SH-SY5Y (cell line): ENCODE data around the gene F9.

ENCODE experiments used
- GATA2 ChIP-seq: IDR thresholded peaks from 2 replicates; pipeline ENCODE4 v1.6.1; 2011; ENCODE audit warnings: mild to moderate bottlenecking, low read depth, low read length
- GATA3 ChIP-seq: IDR thresholded peaks from 2 replicates; pipeline ENCODE4 v1.6.1; 2011; ENCODE audit warnings: low read depth, mild to moderate bottlenecking, low read length, moderate library complexity

DNA sequence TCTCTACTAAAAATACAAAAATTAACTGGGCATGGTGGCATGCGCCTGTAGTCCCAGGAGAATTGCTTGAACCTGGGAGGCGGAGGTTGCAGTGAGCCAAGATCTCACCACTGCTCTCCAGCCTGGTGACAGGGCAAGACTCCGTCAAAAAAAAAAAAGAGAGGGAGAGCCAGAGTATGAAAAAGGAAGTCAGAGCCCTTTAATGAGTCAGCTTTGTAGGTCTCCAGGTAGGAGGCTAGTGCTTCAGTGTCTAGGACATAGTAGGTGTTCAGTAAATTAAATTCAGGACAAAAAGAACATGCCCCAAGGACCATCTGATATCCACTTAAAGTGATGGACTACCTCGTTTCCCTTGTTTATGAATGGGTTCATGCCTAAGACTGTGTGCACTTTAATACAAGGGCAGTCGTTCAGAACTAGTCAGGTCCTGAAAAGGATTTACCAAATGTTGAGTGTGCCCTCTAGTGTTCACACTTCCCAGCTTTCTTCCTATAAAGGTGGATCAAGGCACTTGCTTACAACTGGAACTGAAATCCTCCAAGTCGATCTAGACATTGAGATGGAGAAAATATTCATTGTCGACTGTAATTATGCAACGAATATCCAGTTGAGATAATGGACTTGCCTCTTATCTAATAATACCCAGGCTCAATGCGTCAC lies 29.0 kb downstream of the F9 start:
- TF ChIP-seq GATA2 = no peak
- TF ChIP-seq GATA3 = no peak
